Nephron progenitor cell (in vitro differentiated cells): ENCODE measurements around the gene MBOAT2.
A peak's percentile ranks its signal among the peaks of the same experiment; 100 is the strongest.

Source experiments
- DNase-seq: peaks from one replicate; pipeline ENCODE4 v3.0.0; 2021
- H3K27ac Mint-ChIP-seq: 2 replicates; pipeline ENCODE4 v1.8.0; 2021; ENCODE audit warnings: mild to moderate bottlenecking, moderate library complexity, mixed read lengths
- H3K27me3 Mint-ChIP-seq: 2 replicates; pipeline ENCODE4 v1.8.0; 2021; ENCODE audit warnings: mild to moderate bottlenecking, low read depth, mixed read lengths; ENCODE audit not compliant: poor library complexity
- H3K36me3 Mint-ChIP-seq: 2 replicates; pipeline ENCODE4 v1.8.0; 2021; ENCODE audit warnings: low read depth, mixed read lengths
- H3K4me1 Mint-ChIP-seq: 2 replicates; pipeline ENCODE4 v1.8.0; 2021; ENCODE audit warnings: mixed read lengths
- H3K4me3 Mint-ChIP-seq: 2 replicates; pipeline ENCODE4 v1.8.0; 2021; ENCODE audit warnings: mild to moderate bottlenecking, moderate library complexity, mixed read lengths
- H3K9me3 Mint-ChIP-seq: 2 replicates; pipeline ENCODE4 v1.8.0; 2021; ENCODE audit warnings: mild to moderate bottlenecking, moderate library complexity, mixed read lengths
- TF ChIP-seq, protein P1 (sequence below): fragments of 200-600 bp; sonication (generic); IDR thresholded peaks from 2 replicates; pipeline ENCODE4 v1.5.0; 2021; ENCODE audit warnings: antibody characterized with exemption

The MBOAT2 gene

DNA sequence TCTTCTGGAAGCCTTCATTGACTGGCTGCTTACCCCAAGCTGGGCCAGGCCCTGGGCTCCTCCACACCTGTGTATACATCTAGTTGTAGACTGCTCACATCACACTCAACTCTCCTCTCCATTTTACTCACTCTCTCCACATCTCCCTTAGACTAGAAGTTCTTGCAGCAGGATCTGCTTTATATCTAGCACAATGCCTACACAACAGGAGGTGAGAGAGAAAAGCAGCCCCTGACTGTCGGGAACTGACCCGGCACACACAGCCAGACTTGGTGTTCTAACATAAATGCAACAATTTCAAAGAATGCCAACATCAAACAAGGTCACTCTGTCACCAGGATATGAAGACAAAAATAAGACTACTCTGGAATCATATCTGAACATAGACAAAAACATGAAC lies 172.0 kb downstream of the MBOAT2 start:
- Mint-ChIP-seq H3K9me3 (peaks cover 4% of the 10 kb centered on the region), H3K36me3 (peaks cover 11% of the 10 kb centered on the region), H3K27ac (peak overlapping the region; percentile 55), H3K4me1 (peaks cover 55% of the 10 kb centered on the region), H3K27me3 (no peaks in the 10 kb centered on the region), H3K4me3 (no peak overlapping the region)
- DNase-seq, result no peak
- TF ChIP-seq, protein P1, sequence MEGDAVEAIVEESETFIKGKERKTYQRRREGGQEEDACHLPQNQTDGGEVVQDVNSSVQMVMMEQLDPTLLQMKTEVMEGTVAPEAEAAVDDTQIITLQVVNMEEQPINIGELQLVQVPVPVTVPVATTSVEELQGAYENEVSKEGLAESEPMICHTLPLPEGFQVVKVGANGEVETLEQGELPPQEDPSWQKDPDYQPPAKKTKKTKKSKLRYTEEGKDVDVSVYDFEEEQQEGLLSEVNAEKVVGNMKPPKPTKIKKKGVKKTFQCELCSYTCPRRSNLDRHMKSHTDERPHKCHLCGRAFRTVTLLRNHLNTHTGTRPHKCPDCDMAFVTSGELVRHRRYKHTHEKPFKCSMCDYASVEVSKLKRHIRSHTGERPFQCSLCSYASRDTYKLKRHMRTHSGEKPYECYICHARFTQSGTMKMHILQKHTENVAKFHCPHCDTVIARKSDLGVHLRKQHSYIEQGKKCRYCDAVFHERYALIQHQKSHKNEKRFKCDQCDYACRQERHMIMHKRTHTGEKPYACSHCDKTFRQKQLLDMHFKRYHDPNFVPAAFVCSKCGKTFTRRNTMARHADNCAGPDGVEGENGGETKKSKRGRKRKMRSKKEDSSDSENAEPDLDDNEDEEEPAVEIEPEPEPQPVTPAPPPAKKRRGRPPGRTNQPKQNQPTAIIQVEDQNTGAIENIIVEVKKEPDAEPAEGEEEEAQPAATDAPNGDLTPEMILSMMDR, result no peak

DNA sequence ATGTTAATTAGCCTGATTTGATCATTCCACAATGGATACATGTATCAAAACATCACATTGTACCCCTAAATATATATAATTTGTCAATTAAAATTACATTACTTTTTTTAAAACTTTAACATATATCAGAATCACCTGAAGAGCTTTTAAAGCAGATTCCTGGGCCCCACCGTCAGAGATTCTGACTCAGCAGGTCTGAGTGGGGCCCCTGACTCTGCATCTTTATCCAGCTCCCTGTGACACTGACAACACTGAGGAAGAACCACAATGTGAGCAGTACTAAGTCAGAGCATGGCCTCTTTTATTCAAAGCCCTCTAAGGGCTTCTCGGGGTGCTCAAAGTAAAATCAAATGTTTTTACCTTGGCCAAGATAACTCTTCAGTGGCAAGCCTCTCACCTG lies 175.8 kb downstream of the MBOAT2 start:
- no peak overlapping the region for H3K27ac Mint-ChIP-seq
- H3K9me3 Mint-ChIP-seq, result peaks cover 4% of the 10 kb centered on the region
- H3K4me3 Mint-ChIP-seq, result no peak overlapping the region
- no peaks in the 10 kb centered on the region for H3K27me3 Mint-ChIP-seq
- TF ChIP-seq, protein P1, result no peak
- H3K36me3 Mint-ChIP-seq, result peaks cover 33% of the 10 kb centered on the region
- DNase-seq, result no peak
- peaks cover 29% of the 10 kb centered on the region for H3K4me1 Mint-ChIP-seq

DNA sequence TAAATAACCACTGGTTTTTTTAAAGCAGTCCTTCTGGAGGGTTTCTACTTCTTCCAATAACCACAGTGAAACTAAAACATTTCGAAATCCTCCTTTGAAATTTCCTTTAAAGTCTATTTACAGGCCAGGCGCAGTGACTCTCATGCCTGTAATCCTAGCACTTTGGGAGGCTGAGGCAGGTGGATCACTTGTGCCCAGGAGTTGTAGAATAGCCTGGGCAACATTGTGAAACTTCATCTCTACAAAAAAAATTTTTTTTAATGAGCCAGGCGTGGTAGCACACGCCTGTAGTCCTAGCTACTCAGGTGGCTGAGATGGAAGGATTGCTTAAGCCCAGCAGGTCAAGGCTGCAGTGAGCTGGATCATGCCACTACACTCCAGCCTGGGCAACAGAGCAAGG lies 181.3 kb downstream of the MBOAT2 start:
- Mint-ChIP-seq H3K27me3 (no peaks in the 10 kb centered on the region), H3K27ac (peak overlapping the region; percentile 79), H3K9me3 (peaks cover 1% of the 10 kb centered on the region), H3K36me3 (peaks cover 48% of the 10 kb centered on the region), H3K4me3 (no peak overlapping the region), H3K4me1 (no peaks in the 10 kb centered on the region)
- DNase-seq, result no peak
- TF ChIP-seq, protein P1, result no peak

DNA sequence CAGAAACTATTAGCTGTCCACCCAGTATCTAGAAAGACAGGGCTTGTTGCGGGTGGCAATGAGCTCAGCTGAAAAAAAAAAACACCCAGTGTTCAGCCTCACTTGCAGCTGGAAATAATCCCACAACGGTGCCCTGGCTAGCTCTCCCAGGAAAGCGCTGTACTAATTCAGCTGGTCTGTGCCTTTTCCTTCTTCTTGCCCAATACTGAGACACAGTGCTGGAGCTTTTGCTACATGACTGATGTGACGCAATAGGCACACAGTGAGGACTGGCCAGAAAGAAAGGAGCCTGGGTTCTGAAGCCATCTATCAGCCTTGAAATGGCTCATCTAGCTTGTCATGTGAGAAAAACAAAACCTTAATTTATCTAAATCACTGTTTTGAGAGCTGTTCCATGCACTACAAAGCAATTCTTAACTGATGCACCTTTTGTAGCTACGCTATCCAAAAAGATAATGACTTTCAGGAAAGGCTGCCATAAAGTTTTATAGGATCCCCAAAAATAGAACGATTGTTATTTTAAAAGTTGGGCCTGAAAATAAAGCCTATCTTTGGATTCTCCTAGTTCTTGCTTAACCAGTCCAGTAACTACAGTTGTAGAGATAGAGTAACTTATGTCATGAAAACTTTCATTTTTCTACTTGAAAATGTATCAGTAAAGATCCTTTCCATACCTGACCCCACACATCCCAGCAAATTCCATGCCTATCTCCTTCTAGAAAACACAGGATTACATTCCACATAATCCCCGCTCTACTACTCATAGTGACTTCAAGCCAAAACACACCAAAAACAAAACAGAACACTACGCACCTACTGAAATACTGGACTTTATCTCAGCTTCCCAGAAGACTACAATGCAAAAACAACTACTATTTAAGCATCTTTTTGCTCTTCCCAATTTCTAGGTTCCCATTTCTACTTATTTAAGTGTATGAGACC lies 181.9 kb downstream of the MBOAT2 start:
- Mint-ChIP-seq H3K9me3 (no peaks in the 10 kb centered on the region), H3K4me3 (no peak overlapping the region), H3K4me1 (no peaks in the 10 kb centered on the region), H3K36me3 (peaks cover 45% of the 10 kb centered on the region), H3K27ac (peak overlapping the region; percentile 79), H3K27me3 (no peaks in the 10 kb centered on the region)
- TF ChIP-seq, protein P1, result no peak
- DNase-seq, result no peak

DNA sequence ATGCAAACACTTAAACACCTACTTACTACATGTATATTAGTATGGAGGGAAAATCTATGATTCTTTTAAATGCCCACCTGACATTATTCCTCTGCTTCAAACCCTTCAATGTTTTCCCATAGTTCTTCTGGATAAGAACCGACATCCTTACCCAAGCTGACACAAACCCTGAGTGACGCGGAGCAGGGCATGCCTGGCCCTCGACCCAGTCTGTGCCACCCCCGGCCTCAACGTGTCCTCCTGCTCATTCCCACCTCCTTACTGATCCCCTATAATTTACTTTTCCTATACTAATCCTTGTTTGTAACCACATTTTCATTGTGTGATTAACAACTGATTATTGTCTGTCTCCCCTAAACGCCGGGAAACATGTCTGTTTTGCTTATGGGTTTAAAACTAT lies 183.5 kb downstream of the MBOAT2 start:
- Mint-ChIP-seq H3K4me1 (no peaks in the 10 kb centered on the region), H3K27ac (no peak overlapping the region), H3K27me3 (no peaks in the 10 kb centered on the region), H3K9me3 (no peaks in the 10 kb centered on the region), H3K36me3 (peaks cover 34% of the 10 kb centered on the region), H3K4me3 (no peak overlapping the region)
- no peak for DNase-seq
- TF ChIP-seq, protein P1, result no peak

DNA sequence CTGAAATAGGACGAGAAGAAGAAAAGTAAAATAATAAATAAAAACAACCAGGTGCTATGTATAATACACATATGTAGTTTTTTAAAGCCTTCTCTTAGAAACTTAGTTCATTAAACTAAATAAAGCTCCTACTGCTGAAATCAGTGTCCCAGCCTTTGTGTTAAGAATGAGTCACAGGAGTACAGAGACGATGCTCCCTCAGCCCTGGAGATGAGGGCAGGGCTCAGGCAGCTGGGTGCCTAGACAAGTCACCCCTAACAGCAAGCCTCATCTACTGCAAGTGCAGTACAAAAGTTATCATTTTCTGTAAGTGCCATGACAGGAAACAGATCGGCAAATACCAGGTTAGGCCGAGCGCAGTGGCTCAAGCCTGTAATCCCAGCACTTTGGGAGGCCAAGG lies 184.3 kb downstream of the MBOAT2 start:
- H3K27ac Mint-ChIP-seq, result peak overlapping the region; percentile 91
- no peak for DNase-seq
- TF ChIP-seq, protein P1, result no peak

More for the DNA sequence above, 184.3 kb downstream of the MBOAT2 start:
- Mint-ChIP-seq H3K27me3 (no peaks in the 10 kb centered on the region), H3K4me3 (no peak overlapping the region), H3K9me3 (no peaks in the 10 kb centered on the region), H3K36me3 (peaks cover 34% of the 10 kb centered on the region), H3K4me1 (no peaks in the 10 kb centered on the region)
